HG02763 (cell line): ENCODE results near the gene LRCOL1.

Source experiments
- ATAC-seq: cut with Tn5 transposase; IDR thresholded peaks from one replicate; pipeline ENCODE4 v1.9.1; 2021; ENCODE audit warnings: mild to moderate bottlenecking, moderate library complexity; ENCODE audit not compliant: unreplicated experiment

Gene LRCOL1

GRCh38 chr12:132585177-132585576 is 25.2 kb downstream of the LRCOL1 start:
- ATAC-seq = no peak

DNA sequence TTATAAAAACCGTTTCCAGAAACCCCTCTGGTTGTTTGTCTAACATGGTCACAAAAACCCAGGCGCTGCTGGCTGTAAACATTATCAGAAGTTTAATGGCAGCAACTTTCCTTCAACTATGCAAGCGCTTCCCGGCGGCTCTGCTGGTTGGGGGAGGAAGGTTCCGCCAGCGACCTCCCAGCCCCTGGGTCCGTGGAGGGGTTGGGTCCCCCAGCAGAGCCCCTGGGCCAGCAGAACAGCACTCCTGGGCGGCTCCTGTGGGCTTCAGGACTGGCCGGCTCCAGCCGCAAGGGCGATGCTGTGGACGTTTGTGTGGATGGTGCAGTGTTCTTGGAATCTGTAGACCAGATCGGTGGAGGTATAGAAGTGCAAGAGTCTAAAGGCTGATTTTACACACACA is 26.0 kb downstream of the LRCOL1 start:
- no peak for ATAC-seq

- ATAC-seq = no peak
Measured at GRCh38 chr12:132583736-132584135, 26.6 kb downstream of the LRCOL1 start.

DNA sequence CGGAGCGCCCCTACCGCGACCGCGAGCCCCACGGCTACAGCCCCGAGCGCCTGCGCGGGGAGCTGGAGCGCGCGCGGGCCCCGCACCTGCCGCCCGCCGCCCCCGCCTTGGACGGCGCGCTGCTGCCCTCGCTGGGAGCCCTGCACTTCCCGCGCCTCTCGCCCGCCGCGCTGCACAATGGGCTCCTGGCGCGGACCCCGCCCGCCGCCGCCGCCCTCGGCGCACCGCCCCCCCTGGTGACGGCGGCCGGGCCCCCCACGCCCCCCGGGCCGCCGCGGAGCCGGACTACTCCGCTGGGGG is 27.0 kb downstream of the LRCOL1 start:
- no peak for ATAC-seq

DNA sequence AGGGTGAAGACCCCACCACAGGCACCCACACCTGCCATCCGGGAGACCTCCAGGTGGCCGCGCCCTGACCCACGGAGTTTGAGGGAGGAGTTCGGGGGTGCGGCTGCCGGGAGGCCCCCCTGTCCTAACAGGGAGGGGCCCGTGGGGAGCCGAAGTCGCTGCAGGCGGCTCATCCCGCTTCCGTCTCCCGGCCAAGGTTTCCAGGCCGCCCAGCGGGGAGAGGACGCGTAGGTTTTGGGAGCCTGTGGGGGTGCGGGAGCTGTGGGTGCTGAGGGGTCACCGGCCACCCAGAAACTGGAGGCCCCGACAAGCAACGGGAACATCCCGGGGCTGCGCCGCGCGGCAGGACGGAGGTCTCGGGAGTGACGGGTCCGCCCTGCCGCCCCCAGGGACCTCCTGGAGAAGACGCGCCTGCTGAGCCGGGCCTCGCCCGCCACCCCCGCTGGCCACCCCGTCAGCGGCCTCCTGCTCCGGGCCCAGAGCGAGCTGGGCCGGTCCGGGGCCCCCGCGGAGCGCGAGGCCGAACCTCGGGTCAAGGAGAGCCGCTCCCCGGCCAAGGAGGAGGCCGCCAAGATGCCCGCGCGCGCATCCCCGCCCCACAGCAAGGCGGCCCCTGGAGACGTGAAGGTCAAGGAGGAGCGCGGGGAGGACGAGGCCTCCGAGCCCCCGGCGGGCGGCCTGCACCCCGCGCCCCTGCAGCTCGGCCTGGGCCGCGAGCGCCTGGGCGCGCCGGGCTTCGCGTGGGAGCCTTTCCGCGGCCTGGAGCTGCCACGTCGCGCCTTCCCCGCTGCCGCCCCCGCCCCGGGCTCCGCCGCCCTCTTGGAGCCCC is 27.6 kb downstream of the LRCOL1 start:
- ATAC-seq = no peak

- ATAC-seq = no peak
Measured at GRCh38 chr12:132582058-132582420, 28.3 kb downstream of the LRCOL1 start.

- ATAC-seq = no peak
Measured at GRCh38 chr12:132581348-132582057, 28.9 kb downstream of the LRCOL1 start.

- ATAC-seq = no peak
Measured at GRCh38 chr12:132580701-132581292, 29.6 kb downstream of the LRCOL1 start.

DNA sequence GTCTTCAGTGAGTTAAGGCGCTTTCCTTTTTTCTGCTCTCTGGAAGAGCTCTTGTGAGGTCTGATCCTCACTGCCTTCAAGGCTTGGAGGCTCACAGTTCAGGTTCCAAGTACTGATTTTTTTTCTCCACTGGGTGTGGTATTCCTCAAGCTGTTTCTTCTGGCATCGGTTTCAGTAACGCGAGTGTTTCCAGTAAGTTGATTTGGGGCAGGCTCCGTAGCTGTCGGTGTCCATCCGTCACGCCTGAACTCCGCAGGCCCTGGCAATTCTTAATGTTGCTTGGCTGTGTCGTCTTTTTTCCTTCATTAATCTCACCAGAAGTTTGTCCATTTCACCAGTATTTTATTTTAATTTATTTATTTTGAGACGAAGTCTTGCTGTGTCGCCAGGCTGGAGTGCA is 30.6 kb downstream of the LRCOL1 start:
- ATAC-seq = no peak

- no peak for ATAC-seq
Measured at GRCh38 chr12:132578826-132579225, 31.6 kb downstream of the LRCOL1 start.

DNA sequence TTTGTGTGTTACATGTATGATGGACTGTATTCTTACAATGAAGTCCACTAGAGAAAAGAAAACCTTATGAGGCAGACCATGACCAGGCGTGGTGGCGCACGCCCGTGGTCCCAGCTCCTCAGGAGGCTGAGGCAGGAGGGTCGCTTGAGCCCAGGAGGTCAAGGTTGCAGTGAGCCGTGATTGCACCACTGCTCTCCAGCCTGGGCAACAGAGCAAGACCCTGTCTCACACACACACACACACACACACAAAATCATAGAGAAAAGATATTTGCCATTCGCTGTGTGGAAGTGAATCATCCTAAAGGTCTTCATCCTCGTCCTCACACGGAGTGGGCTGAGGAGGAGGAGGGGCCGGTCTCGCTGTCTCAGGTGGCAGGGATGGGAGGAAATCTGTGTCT is 32.3 kb downstream of the LRCOL1 start:
- no peak for ATAC-seq

DNA sequence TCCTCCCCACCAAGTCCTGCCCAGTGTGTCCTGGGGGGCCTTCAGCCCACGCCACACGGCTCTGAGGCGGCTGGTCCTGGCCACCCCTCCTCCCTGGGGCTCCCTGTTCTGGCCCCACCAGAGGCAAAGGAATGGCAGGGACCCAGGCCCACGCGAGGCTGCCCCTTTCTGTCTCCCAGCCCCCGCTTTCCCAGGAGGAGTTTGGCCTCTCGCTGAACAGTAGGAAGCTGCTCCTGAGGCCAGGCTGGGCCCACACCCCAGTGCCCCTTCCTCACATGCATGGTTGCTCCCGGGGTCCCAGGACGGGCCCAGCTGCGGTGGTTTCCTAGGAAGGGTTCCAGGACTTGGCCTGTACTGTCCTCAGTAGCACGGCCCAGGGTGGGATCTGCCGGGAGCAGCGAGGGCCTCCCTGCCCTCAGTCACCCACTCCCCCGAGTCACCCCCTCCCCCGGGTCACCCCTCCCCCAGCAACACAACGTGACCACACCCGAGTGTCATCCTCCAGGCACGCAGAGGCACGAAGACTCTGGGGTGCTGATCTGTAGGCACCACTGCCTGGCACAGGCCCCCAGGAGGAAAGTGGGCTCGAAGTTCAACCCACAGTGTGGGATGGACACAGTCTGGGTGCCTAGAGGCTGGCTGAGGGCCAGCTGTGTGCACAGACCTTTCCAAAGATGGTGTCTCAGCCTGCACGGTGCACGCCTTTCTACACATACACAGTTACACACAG is 33.0 kb downstream of the LRCOL1 start:
- ATAC-seq = no peak

DNA sequence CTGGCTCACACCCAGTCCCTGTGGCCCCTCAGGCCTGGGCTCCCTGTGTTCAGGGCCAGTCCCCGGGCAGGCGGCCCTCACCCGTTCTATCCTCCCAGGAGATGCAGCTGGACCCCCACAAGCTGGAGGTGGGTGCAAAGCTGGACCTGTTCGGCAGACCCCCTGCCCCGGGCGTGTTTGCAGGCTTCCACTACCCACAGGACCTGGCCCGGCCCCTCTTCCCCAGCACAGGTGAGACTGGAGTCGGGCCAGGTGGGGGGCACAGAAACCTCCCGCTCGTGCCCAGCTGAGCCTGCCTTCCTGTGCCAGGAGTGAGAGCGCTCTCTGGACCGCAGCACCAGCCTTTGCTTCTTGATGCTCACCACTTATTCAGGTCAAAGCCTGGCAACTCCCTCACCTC is 33.7 kb downstream of the LRCOL1 start:
- ATAC-seq = no peak

GRCh38 chr12:132575661-132576060 is 34.7 kb downstream of the LRCOL1 start:
- ATAC-seq = no peak

- ATAC-seq = no peak
Measured at GRCh38 chr12:132574271-132574996, 35.9 kb downstream of the LRCOL1 start.

- ATAC-seq = no peak
Measured at GRCh38 chr12:132572801-132573760, 37.3 kb downstream of the LRCOL1 start.

DNA sequence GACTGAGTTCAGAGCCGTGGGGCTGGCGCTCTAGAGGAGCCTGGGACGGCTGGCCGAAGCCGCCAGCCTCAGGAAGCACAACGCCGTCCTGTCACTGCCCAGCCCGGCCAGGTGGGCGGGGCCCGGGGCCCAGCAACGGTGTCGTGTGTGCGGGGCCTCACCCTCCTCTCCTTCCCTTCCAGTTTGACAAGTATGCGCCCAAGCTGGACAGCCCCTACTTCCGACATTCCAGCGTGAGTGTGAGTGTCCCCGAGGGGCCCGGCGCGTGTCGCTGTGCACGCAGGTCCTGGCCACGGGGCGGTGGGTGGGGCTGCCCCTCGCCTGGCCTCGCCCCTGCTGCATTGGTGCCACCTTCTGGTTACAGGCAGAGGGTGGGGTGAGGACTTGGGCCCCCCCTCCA is 38.3 kb downstream of the LRCOL1 start:
- no peak for ATAC-seq

GRCh38 chr12:132571598-132571997 is 38.8 kb downstream of the LRCOL1 start:
- ATAC-seq = no peak

DNA sequence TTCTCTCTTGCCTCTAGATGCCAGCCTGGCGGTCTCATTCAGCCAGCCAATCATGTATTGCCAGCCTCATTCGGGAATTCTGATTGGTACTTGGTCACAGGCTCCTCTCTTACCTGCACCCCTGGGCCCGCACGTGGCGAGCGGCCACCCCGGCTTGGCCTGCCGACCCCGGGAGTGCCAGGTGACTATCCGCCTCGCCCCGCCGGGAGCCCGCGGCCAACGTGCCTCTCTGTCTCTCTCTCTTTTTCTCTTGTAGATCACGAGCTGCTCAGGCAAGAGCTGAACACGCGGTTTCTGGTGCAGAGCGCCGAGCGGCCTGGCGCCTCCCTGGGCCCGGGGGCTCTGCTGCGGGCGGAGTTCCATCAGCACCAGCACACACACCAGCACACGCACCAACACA is 39.3 kb downstream of the LRCOL1 start:
- no peak for ATAC-seq

- ATAC-seq = no peak
Measured at GRCh38 chr12:132570635-132571034, 39.7 kb downstream of the LRCOL1 start.
